Lung (tissue), 12 donors: Measurements from ENCODE around the gene CDV3. TPM values are rescaled to one million over a fixed set of nuclear protein-coding genes. Genes with fewer than 3 reads are reported as not detected.

ENCODE experiments used
- ATAC-seq: fragments of 200-7000 bp; cut with Tn5 transposase; one replicate; pipeline ENCODE4 v1.9.1; 2020; ENCODE audit warnings: moderate number of reproducible peaks; ENCODE audit not compliant: insufficient read depth, low FRiP score
- DNase-seq, 3 donors: peaks; one replicate each; pipeline ENCODE4 v3.0.0-alpha.2; 2013 to 2017
- H3K27ac ChIP-seq, 2 donors: one replicate each; pipeline ENCODE4 v1.5.1; 2013; ENCODE audit warnings: mild to moderate bottlenecking in 2 of 2, moderate library complexity in 2 of 2, control low read depth in 1 of 2, inconsistent platforms in 1 of 2, low read depth in 1 of 2, low read length in 1 of 2
- H3K27me3 ChIP-seq, 3 donors: one replicate each; pipeline ENCODE4 v1.5.1; 2013; ENCODE audit warnings: low read length in 2 of 3; ENCODE audit not compliant: control insufficient read depth in 3 of 3, insufficient read depth in 3 of 3
- H3K36me3 ChIP-seq, 4 donors: one replicate each; pipeline ENCODE4 v1.5.1; 2013; ENCODE audit warnings: low read length in 4 of 4, mild to moderate bottlenecking in 1 of 4, moderate library complexity in 1 of 4; ENCODE audit not compliant: control insufficient read depth in 4 of 4, insufficient read depth in 4 of 4
- H3K4me1 ChIP-seq, 5 donors: one replicate each; pipeline ENCODE4 v1.5.1; 2013; ENCODE audit warnings: low read length in 5 of 5, mild to moderate bottlenecking in 2 of 5, moderate library complexity in 1 of 5; ENCODE audit not compliant: control insufficient read depth in 5 of 5, insufficient read depth in 5 of 5
- H3K4me3 ChIP-seq: one replicate; pipeline ENCODE4 v1.5.1; 2013; ENCODE audit warnings: mild to moderate bottlenecking, control low read depth, moderate library complexity
- H3K9ac ChIP-seq, 2 donors: one replicate each; pipeline ENCODE4 v1.5.1; 2013; ENCODE audit warnings: low read length in 2 of 2, control low read depth in 1 of 2; ENCODE audit not compliant: insufficient read depth in 1 of 2
- H3K9me3 ChIP-seq, 4 donors: one replicate each; pipeline ENCODE4 v1.5.1; 2013; ENCODE audit warnings: low read length in 3 of 4, mild to moderate bottlenecking in 1 of 4, moderate library complexity in 1 of 4; ENCODE audit not compliant: control insufficient read depth in 4 of 4, insufficient read depth in 3 of 4
- WGBS, 2 donors: extraction: QIAGEN DNeasy Blood & Tissue Kit; methylation state at CpG; one replicate each; pipeline ENCODE4 v1.1.7; 2013; 5-methylcytosine and 5-hydroxymethylcytosine counted together
- polyA plus RNA-seq, 2 donors: library from polyadenylated mRNA; stranded (reverse); fragments of 200-250 nt; gene quantifications; one replicate each; pipeline ENCODE4 v1.2.1, GENCODE V29; 2013
- total RNA-seq, 2 donors: library from RNA; depleted of rRNA in 1 of 2; stranded (reverse); fragments of >200 nt in 1 of 2; gene quantifications; one replicate each; pipeline ENCODE4 v1.2.1, GENCODE V29; 2014 to 2021
- TF ChIP-seq, protein P1 (sequence below): IDR thresholded peaks from 2 replicates; pipeline ENCODE4 v1.5.1; 2012; ENCODE audit warnings: mild to moderate bottlenecking; ENCODE audit errors: control extremely low read depth, extremely low read depth
- donor health status: control.
- donor health status: control.
- donor health status: Bipolar disorder and iron deficiency.
- donor health status: healthy.
- donor health status: DM: yes; HTN: yes; CAD: no.

CDV3 gene
- total and polyA plus RNA-seq, 4 donors = 50.5 to 138 (median 104) TPM

GRCh38 chr3:133527081-133527715, 46.3 kb upstream of the CDV3 start:
- peaks cover 0 to 2% (median 0%) of the 10 kb centered on the region in 5 donors for H3K4me1 ChIP-seq
- H3K9me3 ChIP-seq = no peaks in the 10 kb centered on the region
- ATAC-seq (no peak), DNase-seq (no peak)
- no peak overlapping the region for H3K27ac ChIP-seq
- TF ChIP-seq, protein P1, sequence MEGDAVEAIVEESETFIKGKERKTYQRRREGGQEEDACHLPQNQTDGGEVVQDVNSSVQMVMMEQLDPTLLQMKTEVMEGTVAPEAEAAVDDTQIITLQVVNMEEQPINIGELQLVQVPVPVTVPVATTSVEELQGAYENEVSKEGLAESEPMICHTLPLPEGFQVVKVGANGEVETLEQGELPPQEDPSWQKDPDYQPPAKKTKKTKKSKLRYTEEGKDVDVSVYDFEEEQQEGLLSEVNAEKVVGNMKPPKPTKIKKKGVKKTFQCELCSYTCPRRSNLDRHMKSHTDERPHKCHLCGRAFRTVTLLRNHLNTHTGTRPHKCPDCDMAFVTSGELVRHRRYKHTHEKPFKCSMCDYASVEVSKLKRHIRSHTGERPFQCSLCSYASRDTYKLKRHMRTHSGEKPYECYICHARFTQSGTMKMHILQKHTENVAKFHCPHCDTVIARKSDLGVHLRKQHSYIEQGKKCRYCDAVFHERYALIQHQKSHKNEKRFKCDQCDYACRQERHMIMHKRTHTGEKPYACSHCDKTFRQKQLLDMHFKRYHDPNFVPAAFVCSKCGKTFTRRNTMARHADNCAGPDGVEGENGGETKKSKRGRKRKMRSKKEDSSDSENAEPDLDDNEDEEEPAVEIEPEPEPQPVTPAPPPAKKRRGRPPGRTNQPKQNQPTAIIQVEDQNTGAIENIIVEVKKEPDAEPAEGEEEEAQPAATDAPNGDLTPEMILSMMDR = no peak
- no peaks in the 10 kb centered on the region for H3K36me3 ChIP-seq
- WGBS, 2 donors = 64 to 75% methylated on average over 6 of the region's 6 CpGs
- H3K9ac ChIP-seq = no peak overlapping the region
- no peaks in the 10 kb centered on the region for H3K27me3 ChIP-seq
- no peak overlapping the region for H3K4me3 ChIP-seq

- Histone ChIP-seq H3K9ac (no peak overlapping the region), H3K4me1 (peaks cover 0 to 4% (median 0%) of the 10 kb centered on the region in 5 donors), H3K27ac (no peak overlapping the region), H3K9me3 (no peaks in the 10 kb centered on the region), H3K36me3 (no peaks in the 10 kb centered on the region), H3K27me3 (no peaks in the 10 kb centered on the region), H3K4me3 (no peak overlapping the region)
- no peak for DNase-seq
- 93 to 100% methylated on average over 2 of the region's 2 CpGs for WGBS, 2 donors
- ATAC-seq = no peak
- TF ChIP-seq, protein P1 = no peak
Measured at GRCh38 chr3:133529809-133530208, 43.7 kb upstream of the CDV3 start.

GRCh38 chr3:133531981-133532380, 41.5 kb upstream of the CDV3 start:
- TF ChIP-seq, protein P1 = no peak
- Histone ChIP-seq H3K27ac (no peak overlapping the region), H3K36me3 (no peaks in the 10 kb centered on the region), H3K27me3 (no peaks in the 10 kb centered on the region), H3K4me3 (no peak overlapping the region), H3K4me1 (peaks cover 0 to 18% (median 3%) of the 10 kb centered on the region in 5 donors), H3K9me3 (no peaks in the 10 kb centered on the region), H3K9ac (no peak overlapping the region)
- ATAC-seq = no peak
- WGBS, 2 donors = 59 to 65% methylated on average over 5 of the region's 5 CpGs
- DNase-seq = peak; percentile 28 to 65 (median 56)

DNA sequence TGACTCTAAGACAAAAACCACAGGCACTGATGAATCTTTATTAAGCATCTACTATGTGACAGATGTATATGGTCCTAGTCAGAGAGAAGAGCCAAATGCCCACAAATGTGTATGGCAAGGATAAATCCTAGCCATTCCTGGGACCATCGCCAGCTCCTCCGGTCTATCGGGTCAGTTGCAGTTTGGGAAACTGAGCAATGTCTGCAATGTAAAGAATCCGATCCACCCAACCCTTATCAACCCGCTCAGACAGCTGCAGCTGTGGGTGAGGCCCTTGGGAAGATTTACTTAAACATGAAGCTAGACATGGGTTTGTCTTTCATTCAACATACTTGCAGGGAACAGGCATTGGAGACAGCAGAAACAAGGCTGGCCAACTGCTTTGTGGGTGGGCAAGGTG, 40.5 kb upstream of the CDV3 start:
- WGBS, 2 donors = 84 to 96% methylated on average over 5 of the region's 5 CpGs
- ATAC-seq = no peak

More for the DNA sequence above, 40.5 kb upstream of the CDV3 start:
- no peaks in the 10 kb centered on the region for H3K36me3 ChIP-seq
- peaks cover 0 to 18% (median 3%) of the 10 kb centered on the region in 5 donors for H3K4me1 ChIP-seq
- no peaks in the 10 kb centered on the region for H3K9me3 ChIP-seq
- TF ChIP-seq, protein P1 = no peak
- no peaks in the 10 kb centered on the region for H3K27me3 ChIP-seq
- H3K4me3 ChIP-seq = no peak overlapping the region
- no peak overlapping the region for H3K27ac ChIP-seq
- DNase-seq = no peak
- no peak overlapping the region for H3K9ac ChIP-seq
